K562 (cell line): ENCODE measurements around the gene DYNLT3.

Experiments used
- CREM ChIP-seq: IDR thresholded peaks from 2 replicates; pipeline ENCODE4 v1.6.1; 2014; ENCODE audit warnings: antibody characterized with exemption, low read depth
- EP300 ChIP-seq: IDR thresholded peaks from 2 replicates; pipeline ENCODE4 v1.6.1; 2012; ENCODE audit warnings: low read length, improper control_type of control experiment
- MXI1 ChIP-seq: IDR thresholded peaks from 2 replicates; pipeline ENCODE4 v1.6.1; 2011; ENCODE audit warnings: low read depth, mild to moderate bottlenecking, improper control_type of control experiment, low read length
- ZBTB8A ChIP-seq: fragments of 450-650 bp; IDR thresholded peaks from 2 replicates; pipeline ENCODE4 v1.6.1; 2018; ENCODE audit warnings: mild to moderate bottlenecking, moderate library complexity; ENCODE audit not compliant: partially characterized antibody
- TF ChIP-seq, protein P1 (sequence below), 3 experiments: fragments of 200-800 bp in 1 of 3; fragments of 250-450 bp in 1 of 3; fragments of 450-650 bp in 1 of 3; sonication (Bioruptor Pico) in 1 of 3; sonication (Bioruptor generic) in 1 of 3; formaldehyde crosslinking in 1 of 3; IDR thresholded peaks; 2 replicates each; pipeline versions ENCODE4 v1.6.1 to v1.8.0; 2016 to 2022; ENCODE audit warnings: mild to moderate bottlenecking in 2 of 3, missing genetic modification characterization in 2 of 3, missing compliant biosample characterization in 1 of 3, moderate library complexity in 1 of 3

DNA sequence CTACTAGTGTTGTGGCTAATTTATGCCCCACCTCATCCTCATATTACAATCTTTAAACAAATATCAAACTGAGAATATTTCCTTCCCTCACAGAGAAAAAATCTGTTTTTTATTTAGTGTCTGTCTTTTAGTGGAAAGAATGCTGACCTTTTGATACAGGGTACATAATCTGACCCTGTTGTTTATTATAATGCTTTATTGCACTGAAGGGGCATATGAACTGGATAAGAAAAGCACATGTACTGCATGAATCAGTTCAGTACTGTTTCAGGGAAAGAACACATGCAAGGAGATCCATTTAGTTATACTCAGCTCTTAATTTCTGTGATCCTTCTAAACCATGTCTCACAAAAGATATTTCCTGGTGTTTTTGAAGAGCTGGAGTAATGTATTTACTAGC is 15.5 kb upstream of the DYNLT3 start:
- TF ChIP-seq MXI1 (no peak), CREM (no peak), ZBTB8A (no peak), EP300 (no peak)
- TF ChIP-seq, protein P1, sequence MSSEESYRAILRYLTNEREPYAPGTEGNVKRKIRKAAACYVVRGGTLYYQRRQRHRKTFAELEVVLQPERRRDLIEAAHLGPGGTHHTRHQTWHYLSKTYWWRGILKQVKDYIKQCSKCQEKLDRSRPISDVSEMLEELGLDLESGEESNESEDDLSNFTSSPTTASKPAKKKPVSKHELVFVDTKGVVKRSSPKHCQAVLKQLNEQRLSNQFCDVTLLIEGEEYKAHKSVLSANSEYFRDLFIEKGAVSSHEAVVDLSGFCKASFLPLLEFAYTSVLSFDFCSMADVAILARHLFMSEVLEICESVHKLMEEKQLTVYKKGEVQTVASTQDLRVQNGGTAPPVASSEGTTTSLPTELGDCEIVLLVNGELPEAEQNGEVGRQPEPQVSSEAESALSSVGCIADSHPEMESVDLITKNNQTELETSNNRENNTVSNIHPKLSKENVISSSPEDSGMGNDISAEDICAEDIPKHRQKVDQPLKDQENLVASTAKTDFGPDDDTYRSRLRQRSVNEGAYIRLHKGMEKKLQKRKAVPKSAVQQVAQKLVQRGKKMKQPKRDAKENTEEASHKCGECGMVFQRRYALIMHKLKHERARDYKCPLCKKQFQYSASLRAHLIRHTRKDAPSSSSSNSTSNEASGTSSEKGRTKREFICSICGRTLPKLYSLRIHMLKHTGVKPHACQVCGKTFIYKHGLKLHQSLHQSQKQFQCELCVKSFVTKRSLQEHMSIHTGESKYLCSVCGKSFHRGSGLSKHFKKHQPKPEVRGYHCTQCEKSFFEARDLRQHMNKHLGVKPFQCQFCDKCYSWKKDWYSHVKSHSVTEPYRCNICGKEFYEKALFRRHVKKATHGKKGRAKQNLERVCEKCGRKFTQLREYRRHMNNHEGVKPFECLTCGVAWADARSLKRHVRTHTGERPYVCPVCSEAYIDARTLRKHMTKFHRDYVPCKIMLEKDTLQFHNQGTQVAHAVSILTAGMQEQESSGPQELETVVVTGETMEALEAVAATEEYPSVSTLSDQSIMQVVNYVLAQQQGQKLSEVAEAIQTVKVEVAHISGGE (CRISPR knock-in tag; IDR thresholded peaks at IDR 0.05), result no peak
